Kidney glomerular epithelial cell (primary cell): ENCODE results near the gene FGF16.
"Not testable (repeated sequence)": the region's sequence is repeated elsewhere in the genome, so short reads cannot be mapped to it uniquely, and the experiment has no call there.

ENCODE experiments used
- DNase-seq: peaks from one replicate; lab custom pipeline; 2025; lab: John Stamatoyannopoulos, UW

Gene FGF16

GRCh38 chrX:77447653-77448569, 722 bp downstream of the FGF16 start:
- DNase-seq, result no peak

DNA sequence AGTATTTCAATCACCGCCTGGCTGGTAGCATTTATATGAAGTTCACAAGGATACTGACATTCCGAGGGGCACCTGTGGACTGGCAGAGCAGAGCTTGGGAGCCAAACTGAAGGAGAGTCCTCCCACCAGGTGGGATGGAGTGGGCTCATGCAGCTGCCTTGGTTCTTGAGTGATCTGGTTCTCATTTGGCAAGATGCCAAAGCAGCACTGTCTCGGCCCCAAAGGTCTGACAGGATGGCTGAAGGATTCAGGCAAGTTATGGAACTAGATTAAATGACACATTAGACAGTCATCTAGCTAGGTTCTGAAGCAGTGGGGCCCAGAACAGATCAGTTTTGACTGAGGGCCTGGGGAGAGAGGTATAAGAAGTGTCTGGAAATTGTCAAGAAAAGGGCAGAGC, 3.2 kb downstream of the FGF16 start:
- DNase-seq, result no peak

- no peak for DNase-seq
Observed at GRCh38 chrX:77450996-77451395, 3.8 kb downstream of the FGF16 start.

GRCh38 chrX:77453190-77453589, 6.0 kb downstream of the FGF16 start:
- no peak for DNase-seq

GRCh38 chrX:77455437-77455836, 8.2 kb downstream of the FGF16 start:
- no peak for DNase-seq

- DNase-seq, result no peak
Observed at GRCh38 chrX:77484045-77484444, 36.9 kb downstream of the FGF16 start.

DNA sequence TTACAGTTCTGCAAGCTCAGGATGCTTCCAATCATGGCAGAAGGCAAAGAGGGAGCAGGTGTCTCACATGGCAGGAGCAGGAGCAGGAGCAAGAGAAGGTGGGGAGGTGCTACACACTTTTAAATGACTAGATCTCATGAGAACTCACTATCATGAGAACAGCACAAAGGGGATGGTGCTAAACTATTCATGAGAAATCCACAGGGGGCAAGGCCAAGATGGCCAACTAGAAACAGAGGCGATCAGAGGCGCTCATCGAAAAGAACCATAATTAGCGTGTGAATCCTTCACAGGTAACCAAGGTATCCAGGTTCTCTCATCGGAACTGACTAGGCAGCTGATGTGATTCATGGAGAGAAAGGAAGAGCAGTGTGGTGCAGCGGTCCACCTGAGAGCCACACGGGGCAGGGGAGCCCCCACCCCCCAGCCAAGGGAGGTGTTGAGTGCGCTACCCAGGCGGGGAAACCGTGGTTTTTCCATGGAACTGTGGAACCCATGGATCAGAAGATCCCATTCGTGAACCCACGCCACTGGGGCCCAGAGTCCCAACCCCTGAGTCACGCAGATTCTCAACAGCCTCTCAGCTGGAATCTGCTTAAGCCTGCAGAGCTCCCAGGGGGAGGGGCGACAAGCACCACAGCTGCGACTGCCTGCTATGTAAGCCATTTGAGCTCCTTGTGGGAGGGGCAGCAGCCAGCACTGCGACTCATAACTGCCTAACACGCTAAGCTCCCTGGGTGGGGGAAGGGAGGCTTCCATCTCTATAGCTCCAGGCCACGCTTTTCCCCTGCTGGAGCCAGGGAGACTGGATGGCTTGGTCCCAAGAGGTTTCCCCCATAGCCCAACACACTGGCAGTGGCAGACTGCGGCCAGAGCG, 46.7 kb downstream of the FGF16 start:
- DNase-seq, result no peak

DNA sequence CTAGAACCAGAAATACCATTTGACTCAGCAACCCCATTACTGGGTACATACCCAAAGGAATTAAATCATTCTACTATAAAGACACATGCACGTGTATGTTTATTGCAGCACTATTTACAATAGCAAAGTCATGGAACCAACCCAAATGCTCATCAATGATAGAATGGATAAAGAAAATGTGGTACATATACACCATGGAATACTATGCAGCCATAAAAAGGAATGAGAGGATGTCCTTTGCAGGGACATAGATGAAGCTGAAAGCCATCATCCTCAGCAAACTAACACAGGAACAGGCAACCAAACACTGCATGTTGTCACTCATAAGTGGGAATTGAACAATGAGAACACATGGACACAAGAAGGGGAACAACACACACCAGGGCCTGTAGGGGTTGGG, 53.0 kb downstream of the FGF16 start:
- not testable (repeated sequence) for DNase-seq

DNA sequence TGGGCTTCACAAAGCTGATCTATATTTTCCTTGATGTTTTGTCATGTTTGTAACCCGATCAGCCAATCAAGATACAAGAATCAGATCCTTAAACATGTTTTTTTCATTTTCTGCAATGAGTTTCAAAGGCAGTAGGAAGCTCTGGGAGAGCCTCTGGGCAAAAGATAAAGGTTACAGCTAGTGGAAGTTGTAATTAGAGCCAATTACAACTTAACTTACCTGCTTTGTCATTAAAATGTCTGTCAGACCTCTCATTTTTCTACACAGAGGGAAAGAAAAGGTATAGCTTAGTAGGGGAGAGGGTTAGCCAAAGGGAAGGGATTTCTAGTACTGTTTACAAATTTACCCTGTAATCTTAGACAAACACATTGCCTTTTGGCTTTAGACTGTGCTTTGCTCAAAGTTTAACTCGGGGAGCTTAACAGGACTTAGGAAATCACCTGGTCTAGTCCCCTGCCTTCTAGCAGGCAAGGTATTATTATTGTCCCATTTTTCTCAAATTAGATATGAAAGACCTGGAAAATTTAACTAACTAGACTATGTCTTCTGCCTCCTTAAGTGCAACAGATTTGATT, 55.8 kb downstream of the FGF16 start:
- no peak for DNase-seq

GRCh38 chrX:77505227-77505626, 58.0 kb downstream of the FGF16 start:
- no peak for DNase-seq
